Effector CD4-positive, alpha-beta T cell (primary cell): ENCODE data around the gene NTSR1.

Source experiments
- DNase-seq: peaks from one replicate; pipeline ENCODE4 v3.0.0-alpha.2; 2020

NTSR1 gene

GRCh38 chr20:62727584-62728027 lies 19.0 kb downstream of the NTSR1 start:
- no peak for DNase-seq

DNA sequence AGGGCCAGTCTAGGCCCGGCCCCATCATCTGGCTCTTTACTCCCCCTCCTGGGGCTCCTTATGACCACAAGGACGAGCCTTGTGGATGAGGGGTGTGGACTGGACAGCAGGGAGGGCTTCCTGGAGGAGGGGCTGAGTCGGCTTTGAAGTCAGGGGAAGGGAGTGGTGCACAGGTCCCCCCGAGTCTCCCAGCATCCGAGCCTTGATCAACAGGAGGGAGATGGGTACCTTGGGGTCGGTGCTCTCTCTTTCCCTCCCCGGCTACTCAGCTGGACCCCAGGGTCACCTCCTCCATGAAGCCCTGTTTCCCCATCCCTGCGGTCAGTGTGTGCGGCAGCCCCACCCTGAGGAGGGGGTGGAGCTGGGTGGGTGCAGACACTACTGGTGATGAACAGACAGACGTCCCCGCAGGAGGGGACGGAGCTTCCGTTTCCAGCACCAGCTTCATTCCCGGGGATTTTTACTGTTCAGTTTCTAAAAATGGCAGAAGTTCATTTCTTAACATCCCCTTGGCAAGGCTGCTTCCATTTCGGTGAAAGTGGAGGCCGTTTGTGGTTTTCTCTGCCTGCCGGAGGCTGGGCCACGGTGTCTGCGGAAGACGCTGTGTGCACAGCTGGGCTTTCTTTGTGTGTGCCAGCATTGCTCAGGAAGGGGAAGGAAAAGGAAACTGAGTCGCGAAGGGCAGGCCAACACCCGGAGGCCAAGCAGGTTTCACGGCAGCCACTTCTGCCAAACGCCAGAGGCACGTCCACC lies 19.6 kb downstream of the NTSR1 start:
- DNase-seq = no peak

DNA sequence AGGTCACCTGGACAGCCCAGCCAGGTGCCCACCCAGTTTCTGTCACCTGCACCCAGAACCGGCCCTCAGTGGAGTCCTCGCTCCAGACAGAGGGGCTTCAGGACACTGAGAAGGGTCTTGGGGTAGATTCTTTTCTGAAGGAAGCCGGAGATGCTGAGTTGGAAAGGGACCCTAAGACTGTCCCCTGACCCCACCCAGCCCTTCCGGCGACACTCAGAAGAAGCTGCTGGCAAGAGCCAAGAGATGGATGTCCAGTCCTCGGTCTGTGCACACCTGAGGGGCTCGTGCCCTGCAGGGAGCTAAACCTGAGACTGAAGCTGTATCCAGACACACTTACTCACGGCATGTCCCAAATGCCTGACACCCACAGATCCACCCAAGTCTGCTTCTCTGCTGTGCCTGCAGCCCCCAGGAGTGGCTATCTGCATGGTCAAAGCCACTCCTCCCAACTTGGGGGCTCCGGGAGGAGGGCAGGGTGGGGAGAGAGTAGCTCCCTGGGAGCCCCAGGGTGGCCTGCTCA lies 20.2 kb downstream of the NTSR1 start:
- no peak for DNase-seq

DNA sequence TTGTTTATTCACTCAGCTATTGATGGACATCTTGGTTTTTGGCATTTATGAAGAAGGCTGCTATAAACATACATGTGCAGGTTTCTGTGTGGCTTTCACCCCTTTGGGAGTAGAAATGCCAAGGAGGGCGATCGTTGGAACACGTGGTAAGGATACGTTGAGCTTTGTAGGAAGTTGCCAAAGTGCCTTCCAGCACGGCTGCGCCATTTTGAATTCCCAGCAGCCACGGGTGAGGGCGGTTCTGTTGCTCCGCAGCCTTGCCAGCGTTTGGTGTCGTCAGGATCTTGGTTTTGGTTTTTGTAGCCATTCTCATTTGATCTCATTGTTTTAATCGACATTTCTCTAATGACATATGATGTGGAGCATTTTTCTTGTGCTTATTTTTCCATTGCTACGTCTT lies 21.8 kb downstream of the NTSR1 start:
- no peak for DNase-seq

DNA sequence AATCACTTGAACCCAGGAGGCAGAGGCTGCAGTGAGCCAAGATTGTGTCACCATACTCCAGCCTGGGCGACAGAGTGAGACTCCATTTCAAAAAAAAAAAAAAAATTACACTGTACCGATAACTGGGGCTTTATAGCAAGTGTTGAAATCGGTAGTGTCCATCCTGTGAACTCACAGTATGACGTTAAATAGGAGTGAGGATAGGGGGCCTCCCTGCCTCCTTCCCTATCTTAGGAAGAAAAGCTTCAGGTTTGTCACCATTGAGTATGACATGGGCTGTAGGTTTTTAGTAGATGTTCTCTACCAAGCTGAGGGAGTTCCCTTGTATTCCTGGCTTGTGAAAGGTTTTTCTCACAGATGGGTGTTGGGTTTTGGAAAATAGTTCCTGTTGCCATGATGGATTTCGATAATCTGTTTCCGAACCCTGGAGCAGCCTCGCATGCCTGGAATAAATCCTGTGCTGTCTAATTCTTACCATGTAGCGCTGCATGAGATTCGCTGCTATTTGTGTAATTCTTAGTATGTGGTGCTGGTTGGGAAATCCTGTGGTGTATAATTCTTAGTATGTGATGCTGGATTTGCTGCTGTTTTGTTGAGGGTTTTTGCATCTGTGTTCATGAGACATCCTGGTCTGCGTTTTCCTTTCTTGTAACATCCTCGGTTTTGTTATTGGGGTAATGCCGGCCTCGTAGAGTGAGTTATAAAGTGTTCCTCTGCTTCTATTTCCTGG lies 23.6 kb downstream of the NTSR1 start:
- no peak for DNase-seq

DNA sequence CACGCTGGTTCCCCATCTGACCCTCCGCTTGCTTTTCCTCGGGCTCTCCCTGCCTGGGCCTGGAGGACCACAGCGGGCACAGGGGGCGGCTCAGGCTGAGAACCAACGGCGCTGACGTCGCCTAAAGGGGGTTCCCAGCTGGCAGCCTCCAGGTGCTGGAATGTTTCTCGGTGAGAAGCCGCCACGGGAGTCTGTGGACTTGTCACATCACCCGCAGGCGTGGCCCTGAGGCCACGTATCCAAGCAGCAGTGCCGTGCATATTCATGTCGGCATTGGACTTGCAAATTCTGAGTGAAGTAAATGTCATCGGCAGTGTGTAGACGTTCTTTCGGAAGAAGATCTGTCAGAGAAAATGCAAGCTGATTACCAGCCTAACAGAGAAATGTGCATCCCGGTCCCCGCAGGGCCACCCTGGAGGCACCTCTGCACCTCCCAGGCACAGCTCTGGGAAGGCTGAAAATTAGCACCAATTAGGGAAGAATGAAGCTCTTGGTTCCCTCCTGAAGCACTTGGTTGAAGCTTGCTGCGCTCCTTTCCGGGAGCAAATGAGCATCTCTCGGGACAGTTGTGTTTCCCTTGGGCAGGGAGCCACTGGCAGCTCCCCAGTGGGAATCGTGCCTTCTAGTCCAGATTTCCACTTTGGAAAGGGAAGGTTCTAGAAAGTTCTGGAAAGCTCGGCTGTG lies 24.3 kb downstream of the NTSR1 start:
- DNase-seq = no peak

- no peak for DNase-seq
Measured at GRCh38 chr20:62733526-62733842, 24.8 kb downstream of the NTSR1 start.

DNA sequence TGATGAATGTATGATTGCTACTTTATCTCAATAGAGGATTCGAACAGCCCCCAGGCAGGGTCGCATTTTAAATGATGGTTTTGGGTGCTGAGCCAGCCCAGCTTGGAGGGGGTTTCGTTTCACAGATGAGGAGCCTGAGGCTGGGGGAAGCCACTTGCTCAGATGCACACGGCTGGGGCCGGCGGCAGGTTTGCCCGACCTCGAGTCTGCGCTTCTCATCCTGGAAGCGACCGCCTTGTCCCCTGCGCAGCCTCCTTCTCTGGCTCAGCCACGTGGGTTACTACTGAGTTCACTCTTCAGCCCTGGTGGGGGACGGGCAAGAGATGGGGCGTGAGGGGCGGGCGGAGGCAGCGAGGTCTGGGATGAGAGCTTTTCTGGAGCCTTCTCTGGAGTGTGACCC lies 25.3 kb downstream of the NTSR1 start:
- DNase-seq = no peak

GRCh38 chr20:62734326-62734725 lies 25.7 kb downstream of the NTSR1 start:
- no peak for DNase-seq

GRCh38 chr20:62734881-62735280 lies 26.2 kb downstream of the NTSR1 start:
- DNase-seq = no peak

DNA sequence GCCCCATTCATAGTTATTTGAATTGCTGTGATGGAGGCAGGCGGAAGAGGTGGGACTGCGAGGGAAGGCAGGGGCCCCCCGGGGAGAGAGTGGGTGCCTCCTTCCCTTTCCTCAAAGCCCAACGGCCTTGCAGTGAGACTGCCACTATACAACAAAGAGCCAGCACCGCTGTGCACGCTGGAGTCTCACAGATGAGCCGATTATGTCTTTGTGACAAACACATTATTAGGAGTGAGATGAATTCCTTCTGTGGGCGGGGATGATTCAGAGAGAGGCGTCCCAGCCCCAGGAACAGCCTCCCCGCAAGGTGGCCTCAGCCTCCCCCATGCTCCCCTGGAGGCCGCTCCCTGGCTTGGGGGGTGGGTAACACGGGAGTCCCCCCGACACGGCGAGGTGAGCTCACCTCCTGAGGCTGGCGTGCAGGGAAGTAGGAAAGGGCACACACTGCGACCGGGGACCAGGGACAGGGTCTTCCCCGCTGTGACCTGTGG lies 26.7 kb downstream of the NTSR1 start:
- no peak for DNase-seq

GRCh38 chr20:62736026-62736406 lies 27.4 kb downstream of the NTSR1 start:
- DNase-seq = no peak

- DNase-seq = no peak
Measured at GRCh38 chr20:62736407-62737071, 27.9 kb downstream of the NTSR1 start.

- no peak for DNase-seq
Measured at GRCh38 chr20:62737271-62737811, 28.7 kb downstream of the NTSR1 start.

GRCh38 chr20:62738025-62738881 lies 29.6 kb downstream of the NTSR1 start:
- DNase-seq = no peak

GRCh38 chr20:62739067-62739466 lies 30.4 kb downstream of the NTSR1 start:
- no peak for DNase-seq

DNA sequence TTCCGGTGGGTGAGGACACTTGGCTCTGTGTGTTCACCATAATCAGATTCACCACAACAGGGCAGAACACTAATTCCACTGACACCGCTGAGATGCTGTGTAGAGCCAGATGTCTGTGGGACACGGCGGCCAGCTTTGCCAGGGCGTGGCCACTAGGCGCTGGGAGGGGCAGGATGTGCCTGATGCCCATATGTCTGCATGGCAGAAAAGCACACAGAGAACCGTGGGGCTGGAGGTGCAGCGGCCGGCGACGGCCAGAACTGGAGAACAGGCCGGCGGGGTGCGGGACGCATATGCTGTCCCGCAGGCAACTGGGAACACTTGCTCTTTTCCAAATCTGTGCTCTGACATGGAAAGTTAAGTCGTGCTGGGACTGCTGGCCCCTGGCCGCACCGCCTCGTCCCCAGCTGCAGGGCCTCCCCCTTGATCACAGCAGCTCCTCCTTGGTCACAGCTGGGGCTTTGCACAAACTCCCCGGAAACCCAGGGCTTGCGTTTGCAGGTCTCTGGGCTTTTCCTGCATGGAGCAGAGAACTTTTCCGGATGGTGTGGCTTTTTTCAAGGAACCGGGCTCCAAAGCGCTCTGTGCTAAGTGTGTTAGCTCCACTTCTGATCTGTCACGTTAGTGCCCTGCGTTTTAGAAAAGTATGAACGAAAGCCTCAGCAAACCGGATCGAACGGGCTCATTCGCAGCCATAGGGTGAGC lies 31.1 kb downstream of the NTSR1 start:
- DNase-seq = peak; percentile 28

GRCh38 chr20:62740286-62741141 lies 31.9 kb downstream of the NTSR1 start:
- DNase-seq = peak; percentile 71

- no peak for DNase-seq
Measured at GRCh38 chr20:62741191-62741691, 32.6 kb downstream of the NTSR1 start.
